ENCODE measurements around the gene ALK. TPM values are rescaled to one million over a fixed set of nuclear protein-coding genes. Genes with fewer than 3 reads are reported as not detected.

The ALK gene
- total RNA-seq, 1 donor from 2014 or later, result 1.1 TPM

GRCh38 chr2:29878898-29879297 is 42.5 kb downstream of the ALK start:
- Histone ChIP-seq H3K36me3 (no peaks in the 10 kb centered on the region), H3K4me1 (no peaks in the 10 kb centered on the region), H3K27me3 (ENCODE audit: low read depth) (no peaks in the 10 kb centered on the region), H3K4me3 (no peak overlapping the region), H3K9me3 (no peaks in the 10 kb centered on the region), H3K27ac (no peak overlapping the region)
- TF ChIP-seq CTCF (IDR thresholded peaks at IDR 0.05), result no peak
- DNase-seq, result no peak
- intact Hi-C loops (cut with DNase I), result no loop called here
- ATAC-seq, result peak in 1 of 2 donors; percentile 70

- no peak for TF ChIP-seq CTCF (IDR thresholded peaks at IDR 0.05)
- DNase-seq, result no peak
- H3K4me3 ChIP-seq, result no peak overlapping the region
- H3K9me3 ChIP-seq, result no peaks in the 10 kb centered on the region
- H3K27ac ChIP-seq, result no peak overlapping the region
- intact Hi-C loops (cut with DNase I), result no loop called here
- H3K36me3 ChIP-seq, result no peaks in the 10 kb centered on the region
- no peak for ATAC-seq
- H3K4me1 ChIP-seq, result no peaks in the 10 kb centered on the region
- H3K27me3 ChIP-seq (ENCODE audit: low read depth), result no peaks in the 10 kb centered on the region
Measured at GRCh38 chr2:29876374-29876773, 45.0 kb downstream of the ALK start.

- no peaks in the 10 kb centered on the region for H3K9me3 ChIP-seq
- no peak for TF ChIP-seq CTCF (IDR thresholded peaks at IDR 0.05)
- peaks cover 5% of the 10 kb centered on the region for H3K27me3 ChIP-seq (ENCODE audit: low read depth)
- no peak for DNase-seq
- peak; percentile 29 to 41 for ATAC-seq
- intact Hi-C loops (cut with DNase I), result no loop called here
- no peak overlapping the region for H3K4me3 ChIP-seq
- no peak overlapping the region for H3K27ac ChIP-seq
- H3K36me3 ChIP-seq, result no peaks in the 10 kb centered on the region
- H3K4me1 ChIP-seq, result no peaks in the 10 kb centered on the region
Measured at GRCh38 chr2:29874745-29875144, 46.6 kb downstream of the ALK start.

- no peak overlapping the region for H3K27ac ChIP-seq
- H3K9me3 ChIP-seq, result no peaks in the 10 kb centered on the region
- no peak for TF ChIP-seq CTCF (IDR thresholded peaks at IDR 0.05)
- peaks cover 5% of the 10 kb centered on the region for H3K27me3 ChIP-seq (ENCODE audit: low read depth)
- intact Hi-C loops (cut with DNase I), result no loop called here
- no peaks in the 10 kb centered on the region for H3K36me3 ChIP-seq
- no peak for DNase-seq
- no peak for ATAC-seq
- H3K4me3 ChIP-seq, result no peak overlapping the region
- no peaks in the 10 kb centered on the region for H3K4me1 ChIP-seq
Measured at GRCh38 chr2:29872870-29873269, 48.5 kb downstream of the ALK start.

- Histone ChIP-seq H3K9me3 (no peaks in the 10 kb centered on the region), H3K4me1 (no peaks in the 10 kb centered on the region), H3K27me3 (ENCODE audit: low read depth) (peaks cover 5% of the 10 kb centered on the region), H3K4me3 (no peak overlapping the region), H3K27ac (no peak overlapping the region), H3K36me3 (no peaks in the 10 kb centered on the region)
- no peak for TF ChIP-seq CTCF (IDR thresholded peaks at IDR 0.05)
- no peak for DNase-seq
- ATAC-seq, result no peak
- intact Hi-C loops (cut with DNase I), result no loop called here
Measured at GRCh38 chr2:29871541-29871940, 49.8 kb downstream of the ALK start.

- Histone ChIP-seq H3K4me1 (no peaks in the 10 kb centered on the region), H3K9me3 (no peaks in the 10 kb centered on the region), H3K4me3 (no peak overlapping the region), H3K27me3 (ENCODE audit: low read depth) (no peaks in the 10 kb centered on the region), H3K36me3 (no peaks in the 10 kb centered on the region), H3K27ac (no peak overlapping the region)
- no peak for DNase-seq
- intact Hi-C loops (cut with DNase I), result no loop called here
- no peak for ATAC-seq
- no peak for TF ChIP-seq CTCF (IDR thresholded peaks at IDR 0.05)
Measured at GRCh38 chr2:29865512-29865911, 55.9 kb downstream of the ALK start.
